NOMO-1 (cell line): Measurements from ENCODE around the gene CTF1.

Experiments used
- DNase-seq, 2 experiments: peaks; one replicate each; lab custom pipeline; 2025; ENCODE audit not compliant: unreplicated experiment in 2 of 2; lab: John Stamatoyannopoulos, UW

Gene CTF1

GRCh38 chr16:30951193-30951592 lies 54.8 kb downstream of the CTF1 start:
- no peak for DNase-seq

- no peak for DNase-seq
These were observed 55.3 kb downstream of the CTF1 start for GRCh38 chr16:30951750-30952149.

GRCh38 chr16:30953111-30953510 lies 56.7 kb downstream of the CTF1 start:
- DNase-seq: no peak
